ENCODE measurements around the gene FCHSD1. TPM values are rescaled to one million over a fixed set of nuclear protein-coding genes. Genes with fewer than 3 reads are reported as not detected.

Gene FCHSD1
- total and polyA plus RNA-seq, 10 of the 15 experiments (the other 5 are each of a cell fraction or from before 2014, with no cell fraction given): 0.97 to 22.8 (median 10.7) TPM

DNA sequence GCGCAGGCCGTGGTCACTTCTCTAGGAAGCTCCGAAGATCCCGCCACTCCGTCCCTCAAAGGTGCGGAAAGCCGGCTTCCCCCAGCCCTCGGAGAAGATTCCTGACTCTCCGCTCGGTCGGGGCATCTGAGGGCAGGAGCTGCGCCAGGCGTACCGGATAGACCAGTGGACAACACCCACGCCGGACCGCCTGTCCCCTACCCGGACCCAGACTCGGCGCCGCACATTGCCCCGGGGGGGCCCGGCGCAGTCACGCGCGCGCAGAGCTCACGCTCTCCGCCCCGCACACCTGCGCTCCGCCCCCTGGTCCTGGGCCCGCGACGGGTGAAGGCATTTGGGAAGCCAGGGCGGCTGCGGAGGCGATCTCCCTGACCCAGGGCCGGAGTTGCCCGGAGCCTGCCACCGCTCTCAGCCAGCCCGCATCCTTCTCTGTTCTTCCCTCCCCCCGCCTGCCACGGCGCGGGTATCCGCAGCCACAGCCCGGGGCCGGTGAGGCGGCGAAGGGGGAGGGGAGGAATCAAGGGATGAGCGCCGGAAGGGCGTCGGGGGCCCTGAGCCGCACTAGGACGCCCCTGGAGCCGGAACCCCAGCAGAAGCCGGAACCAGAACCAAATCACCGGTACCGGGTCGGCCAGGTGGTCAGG, 14.0 kb downstream of the FCHSD1 start:
- H3K27ac ChIP-seq (ENCODE audit: control insufficient read depth, insufficient read depth): peak overlapping the region; percentile 86
- CTCF ChIA-PET: interaction anchor here (0.6 to 11.2 kb wide), 24 partner anchors 10 to 327 kb away, joined by 3 to 137 read pairs (median 5); partner anchors contain the start of genes DELE1, DIAPH1 and FCHSD1
- peak overlapping the region; percentile 81 for H3K9ac ChIP-seq (ENCODE audit: control insufficient read depth, insufficient read depth, low read length)
- in situ Hi-C loops (cut with MboI) (no loop called here), intact Hi-C loops (cut with micrococcal nuclease; ENCODE audit: unreplicated experiment) (loop anchor here (5.0 kb wide), 1 partner anchor 125 kb away; no protein-coding TSS in a partner anchor)
- WGBS (ENCODE audit: insufficient coverage, insufficient replicate concordance, low lambda C conversion rate, missing lambda C conversion rate): 2% methylated on average over 58 of the region's 63 CpGs
- RAD21 ChIA-PET (ENCODE audit: unreplicated experiment): interaction anchor here (0.7 to 8.2 kb wide), 16 partner anchors 14 to 332 kb away, joined by 3 to 124 read pairs (median 5); partner anchors contain the start of genes DELE1, DIAPH1, FCHSD1 and RNF14
- no peak for FAIRE-seq
- POLR2A ChIA-PET: interaction anchor here (0.5 to 11.5 kb wide), 20 partner anchors 9 to 1889 kb away, joined by 3 to 215 read pairs (median 5); partner anchors contain the start of genes DELE1, DIAPH1, FCHSD1 and RNF14
- no peaks in the 10 kb centered on the region for H3K9me3 ChIP-seq (replicated peaks; ENCODE audit: control insufficient read depth, insufficient read depth, low read length)
- peak overlapping the region; percentile 95 for H2AFZ ChIP-seq (ENCODE audit: control insufficient read depth, low read depth, low read length)
- peaks cover 41% of the 10 kb centered on the region for H3K4me1 ChIP-seq (ENCODE audit: control insufficient read depth, insufficient read depth, low read length)
- BruUV-seq (replicated peaks): no TSS peak
- no peaks in the 10 kb centered on the region for H4K20me1 ChIP-seq (ENCODE audit: control insufficient read depth, insufficient read depth)
- no peak for DNase-seq (ENCODE audit: low read depth, low spot score)
- peaks cover 53% of the 10 kb centered on the region for H3K79me2 ChIP-seq (ENCODE audit: control insufficient read depth, insufficient read depth, low read length)
- peak; percentile 50 for ATAC-seq
- TF ChIP-seq CREB1 (IDR thresholded peaks at IDR 0.05; ENCODE audit: low read depth) (peak; percentile 3; the same call in 1 of the 2 replicates), EGR1 (IDR thresholded peaks at IDR 0.05; ENCODE audit: borderline replicate concordance in 1 of 2, low read depth in 2 of 2, low read length in 2 of 2) (peak in 1 of 2 experiments; percentile 10; a peak in 1 of 3 replicates), CHD1 (IDR thresholded peaks at IDR 0.05; ENCODE audit: low read depth, low read length) (no peak), BHLHE40 (IDR thresholded peaks at IDR 0.05; ENCODE audit: borderline replicate concordance in 1 of 2, low read depth in 2 of 2, low read length in 1 of 2) (peak in 1 of 2 experiments; percentile 65; a peak in 2 of 4 replicates), CREM (IDR thresholded peaks at IDR 0.05; ENCODE audit: low read depth) (0 out of 2 replicates have a peak, but pooled peaks have one; percentile 6), SUZ12 (IDR thresholded peaks at IDR 0.05; ENCODE audit: unreplicated experiment) (no peak), EED (IDR thresholded peaks at IDR 0.05; ENCODE audit: low read depth) (0 out of 2 replicates have a peak, but pooled peaks have one; percentile 25), IKZF1 (conservative IDR thresholded peaks at IDR 0.05) (no peak; the same call in none of the 2 replicates), TARDBP (IDR thresholded peaks at IDR 0.05; ENCODE audit: borderline replicate concordance) (0 out of 2 replicates have a peak, but pooled peaks have one; percentile 7), NR2C1 (IDR thresholded peaks at IDR 0.05) (no peak), POLR2A (IDR thresholded peaks at IDR 0.05; ENCODE audit: low read depth, low read length) (0 out of 2 replicates have a peak, but pooled peaks have one; percentile 26), LARP7 (IDR thresholded peaks at IDR 0.05) (0 out of 2 replicates have a peak, but pooled peaks have one; percentile 31)
- TF ChIP-seq, protein P1, sequence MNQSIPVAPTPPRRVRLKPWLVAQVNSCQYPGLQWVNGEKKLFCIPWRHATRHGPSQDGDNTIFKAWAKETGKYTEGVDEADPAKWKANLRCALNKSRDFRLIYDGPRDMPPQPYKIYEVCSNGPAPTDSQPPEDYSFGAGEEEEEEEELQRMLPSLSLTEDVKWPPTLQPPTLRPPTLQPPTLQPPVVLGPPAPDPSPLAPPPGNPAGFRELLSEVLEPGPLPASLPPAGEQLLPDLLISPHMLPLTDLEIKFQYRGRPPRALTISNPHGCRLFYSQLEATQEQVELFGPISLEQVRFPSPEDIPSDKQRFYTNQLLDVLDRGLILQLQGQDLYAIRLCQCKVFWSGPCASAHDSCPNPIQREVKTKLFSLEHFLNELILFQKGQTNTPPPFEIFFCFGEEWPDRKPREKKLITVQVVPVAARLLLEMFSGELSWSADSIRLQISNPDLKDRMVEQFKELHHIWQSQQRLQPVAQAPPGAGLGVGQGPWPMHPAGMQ (IDR thresholded peaks at IDR 0.05; ENCODE audit: borderline replicate concordance): no peak
- peak overlapping the region; percentile 98 for H3K4me2 ChIP-seq (ENCODE audit: control insufficient read depth, insufficient read depth)
- SMC1A ChIA-PET (ENCODE audit: uncharacterized antibody, unreplicated experiment): interaction anchor here (0.9 to 12.9 kb wide), 11 partner anchors 9 to 123 kb away, joined by 3 to 245 read pairs (median 6); partner anchors contain the start of genes DIAPH1 and FCHSD1
- no peaks in the 10 kb centered on the region for H3K27me3 ChIP-seq (replicated peaks in 1 of 2; ENCODE audit: control insufficient read depth in 2 of 2, insufficient read depth in 2 of 2, low read length in 1 of 2)
- H3K36me3 ChIP-seq (ENCODE audit: control insufficient read depth in 2 of 2, insufficient read depth in 2 of 2, low read length in 1 of 2): peaks cover 3 to 4% of the 10 kb centered on the region in 2 experiments; a peak in 3 of 4 replicates
- H3K4me3 ChIP-seq: peak overlapping the region; percentile 85
